SU-DHL-6 (cell line): ENCODE data around the gene METTL17.
A peak's percentile ranks its signal among the peaks of the same experiment; 100 is the strongest.

Experiments used
- H2AFZ ChIP-seq: fragments of 200-600 bp; sonication (generic); 2 replicates; pipeline ENCODE4 v1.6.1; 2014; ENCODE audit warnings: low read depth, mild to moderate bottlenecking, moderate library complexity, mixed read lengths, antibody characterized with exemption, low read length; ENCODE audit not compliant: severe bottlenecking
- H3F3A ChIP-seq: fragments of 200-600 bp; shearing (Covaris generic); 2 replicates; pipeline ENCODE4 v1.6.0; 2016; ENCODE audit warnings: antibody characterized with exemption, mild to moderate bottlenecking; ENCODE audit not compliant: insufficient read depth
- H3K27ac ChIP-seq: fragments of 200-600 bp; sonication (generic); 2 replicates; pipeline ENCODE4 v1.5.1; 2016; ENCODE audit warnings: low read depth, mild to moderate bottlenecking, low read length, moderate library complexity, mixed read lengths
- H3K27me3 ChIP-seq: fragments of 200-600 bp; sonication (generic), shearing (Covaris generic); 2 replicates; pipeline ENCODE4 v1.6.0; 2014; ENCODE audit warnings: mild to moderate bottlenecking, low read length
- H3K36me3 ChIP-seq: fragments of 200-600 bp; sonication (generic); 2 replicates; pipeline ENCODE4 v1.6.1; 2014; ENCODE audit warnings: mild to moderate bottlenecking, low read length, mixed read lengths
- H3K4me2 ChIP-seq: fragments of 300-600, 200-600 bp; shearing (Covaris generic), sonication (generic); 2 replicates; pipeline ENCODE4 v1.6.0; 2014; ENCODE audit warnings: low read length, low read depth, mild to moderate bottlenecking; ENCODE audit not compliant: poor library complexity, severe bottlenecking
- H3K4me3 ChIP-seq: fragments of 200-600 bp; sonication (generic); 2 replicates; pipeline ENCODE4 v1.5.1; 2014; ENCODE audit warnings: antibody characterized with exemption, low read length, mild to moderate bottlenecking, mixed read lengths; ENCODE audit not compliant: insufficient read depth, poor library complexity, severe bottlenecking
- H3K79me2 ChIP-seq: fragments of 200-600 bp; sonication (generic); 2 replicates; pipeline ENCODE4 v1.6.1; 2014; ENCODE audit warnings: mild to moderate bottlenecking, low read length, moderate library complexity; ENCODE audit not compliant: insufficient read depth
- H3K9ac ChIP-seq: fragments of 200-600 bp; sonication (generic); 2 replicates; pipeline ENCODE4 v1.7.0; 2014; ENCODE audit warnings: mild to moderate bottlenecking, low read length
- H3K9me2 ChIP-seq: fragments of 200-600 bp; sonication (generic); replicated peaks from 2 replicates; pipeline ENCODE4 v1.6.1; 2014; ENCODE audit warnings: low read length; ENCODE audit not compliant: insufficient read depth
- H3K9me3 ChIP-seq: fragments of 200-600 bp; sonication (generic); 2 replicates; pipeline ENCODE4 v1.6.1; 2014; ENCODE audit warnings: low read length, mixed read lengths; ENCODE audit not compliant: insufficient read depth
- H4K20me1 ChIP-seq: fragments of 200-600 bp; sonication (generic); 2 replicates; pipeline ENCODE4 v1.6.1; 2014; ENCODE audit warnings: low read depth, mild to moderate bottlenecking, antibody characterized with exemption, low read length, moderate library complexity, mixed read lengths
- EZH2phosphoT487 ChIP-seq: fragments of 200-600 bp; sonication (generic), shearing (Covaris generic); conservative IDR thresholded peaks from 2 replicates; pipeline ENCODE4 v1.6.1; 2018; ENCODE audit warnings: mild to moderate bottlenecking, antibody characterized with exemption, low read length, moderate library complexity, mixed read lengths
- TF ChIP-seq, protein P1 (sequence below): fragments of 200-600 bp; sonication (generic); IDR thresholded peaks from one replicate; pipeline ENCODE4 v1.5.1; 2017; ENCODE audit warnings: antibody characterized with exemption, mild to moderate bottlenecking, low read length, moderate library complexity; ENCODE audit not compliant: insufficient read depth, poor library complexity, severe bottlenecking

METTL17 gene

DNA sequence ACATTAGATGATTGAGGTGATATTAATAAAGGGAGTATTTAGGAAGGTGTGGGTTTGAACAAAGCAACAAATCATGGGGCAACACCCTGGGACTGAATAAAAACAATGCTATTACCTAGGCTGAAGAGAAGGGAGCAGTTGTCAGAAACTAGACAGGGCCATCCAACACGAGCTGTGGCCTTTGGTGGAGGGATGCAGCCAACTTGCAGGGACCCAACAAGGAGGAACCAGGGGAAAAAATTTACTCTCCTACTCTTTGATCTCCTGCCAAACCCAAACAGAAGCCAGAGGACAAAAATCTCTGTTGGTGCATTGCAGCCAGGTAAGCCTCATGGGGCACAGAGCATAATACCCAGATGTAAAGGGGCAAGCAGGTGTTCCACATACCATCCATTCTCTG, 21.4 kb downstream of the METTL17 start:
- H3K27ac ChIP-seq: no peak overlapping the region
- no peaks in the 10 kb centered on the region for H3K79me2 ChIP-seq
- no peaks in the 10 kb centered on the region for H3F3A ChIP-seq
- no peaks in the 10 kb centered on the region for H3K27me3 ChIP-seq
- no peak overlapping the region for H3K4me2 ChIP-seq
- no peaks in the 10 kb centered on the region for H3K36me3 ChIP-seq
- H4K20me1 ChIP-seq: no peaks in the 10 kb centered on the region
- no peaks in the 10 kb centered on the region for H3K9me2 ChIP-seq
- H2AFZ ChIP-seq: no peak overlapping the region
- no peak overlapping the region for H3K4me3 ChIP-seq
- no peaks in the 10 kb centered on the region for H3K9me3 ChIP-seq
- TF ChIP-seq EZH2phosphoT487: no peak
- TF ChIP-seq, protein P1, sequence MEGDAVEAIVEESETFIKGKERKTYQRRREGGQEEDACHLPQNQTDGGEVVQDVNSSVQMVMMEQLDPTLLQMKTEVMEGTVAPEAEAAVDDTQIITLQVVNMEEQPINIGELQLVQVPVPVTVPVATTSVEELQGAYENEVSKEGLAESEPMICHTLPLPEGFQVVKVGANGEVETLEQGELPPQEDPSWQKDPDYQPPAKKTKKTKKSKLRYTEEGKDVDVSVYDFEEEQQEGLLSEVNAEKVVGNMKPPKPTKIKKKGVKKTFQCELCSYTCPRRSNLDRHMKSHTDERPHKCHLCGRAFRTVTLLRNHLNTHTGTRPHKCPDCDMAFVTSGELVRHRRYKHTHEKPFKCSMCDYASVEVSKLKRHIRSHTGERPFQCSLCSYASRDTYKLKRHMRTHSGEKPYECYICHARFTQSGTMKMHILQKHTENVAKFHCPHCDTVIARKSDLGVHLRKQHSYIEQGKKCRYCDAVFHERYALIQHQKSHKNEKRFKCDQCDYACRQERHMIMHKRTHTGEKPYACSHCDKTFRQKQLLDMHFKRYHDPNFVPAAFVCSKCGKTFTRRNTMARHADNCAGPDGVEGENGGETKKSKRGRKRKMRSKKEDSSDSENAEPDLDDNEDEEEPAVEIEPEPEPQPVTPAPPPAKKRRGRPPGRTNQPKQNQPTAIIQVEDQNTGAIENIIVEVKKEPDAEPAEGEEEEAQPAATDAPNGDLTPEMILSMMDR: no peak
- no peak overlapping the region for H3K9ac ChIP-seq

DNA sequence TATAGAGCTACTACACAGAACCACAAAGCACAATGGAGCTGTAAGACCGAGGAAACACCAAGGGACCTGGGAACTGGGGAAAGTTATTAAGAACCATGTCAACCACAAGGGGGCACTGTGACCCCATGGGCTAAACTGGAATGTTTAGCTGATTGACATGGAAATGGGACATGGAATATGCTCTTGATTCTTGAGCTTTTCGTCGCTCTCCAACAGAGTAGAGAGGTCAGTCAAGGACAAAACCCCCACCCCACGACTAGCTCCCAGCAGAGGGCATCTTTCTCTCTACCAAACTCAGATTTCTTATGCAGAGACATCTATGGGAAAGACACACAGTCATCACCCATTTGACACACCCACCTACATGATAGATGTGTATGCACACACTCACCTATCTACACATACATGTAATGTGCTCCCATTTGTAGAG, 25.0 kb downstream of the METTL17 start:
- H3K9me2 ChIP-seq: no peaks in the 10 kb centered on the region
- no peak overlapping the region for H3K9ac ChIP-seq
- no peaks in the 10 kb centered on the region for H3K36me3 ChIP-seq
- no peaks in the 10 kb centered on the region for H3K27me3 ChIP-seq
- no peak overlapping the region for H3K27ac ChIP-seq
- no peak overlapping the region for H2AFZ ChIP-seq
- H3K79me2 ChIP-seq: no peaks in the 10 kb centered on the region
- no peaks in the 10 kb centered on the region for H4K20me1 ChIP-seq
- no peak for TF ChIP-seq EZH2phosphoT487
- TF ChIP-seq, protein P1: peak; percentile 83
- no peaks in the 10 kb centered on the region for H3K9me3 ChIP-seq
- H3K4me3 ChIP-seq: no peak overlapping the region
- H3F3A ChIP-seq: no peaks in the 10 kb centered on the region
- H3K4me2 ChIP-seq: no peak overlapping the region

DNA sequence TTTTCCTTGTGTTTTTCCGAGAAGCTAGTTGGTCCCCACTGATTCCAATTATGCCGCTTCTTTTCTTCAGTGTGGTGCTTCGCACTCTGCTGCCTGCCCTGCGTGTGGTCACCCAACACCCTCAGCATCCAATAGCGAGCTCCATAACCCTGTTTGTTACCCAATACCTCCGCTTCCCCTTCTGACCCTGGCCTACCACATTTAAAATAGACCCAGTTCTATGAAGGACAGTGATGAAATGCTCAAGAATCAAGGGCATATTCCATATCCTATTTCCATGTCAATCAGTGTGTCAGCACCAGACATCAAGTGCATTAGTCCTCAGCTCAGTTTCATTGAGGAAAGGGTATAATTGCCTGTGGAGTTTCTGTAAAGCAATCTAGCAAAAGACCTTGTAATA, 25.5 kb downstream of the METTL17 start:
- H2AFZ ChIP-seq: no peak overlapping the region
- no peaks in the 10 kb centered on the region for H3F3A ChIP-seq
- H3K9me2 ChIP-seq: no peaks in the 10 kb centered on the region
- H3K79me2 ChIP-seq: no peaks in the 10 kb centered on the region
- H3K9ac ChIP-seq: no peak overlapping the region
- H4K20me1 ChIP-seq: no peaks in the 10 kb centered on the region
- H3K9me3 ChIP-seq: no peaks in the 10 kb centered on the region
- TF ChIP-seq, protein P1: no peak
- no peak for TF ChIP-seq EZH2phosphoT487
- H3K27ac ChIP-seq: no peak overlapping the region
- H3K4me2 ChIP-seq: no peak overlapping the region
- no peaks in the 10 kb centered on the region for H3K36me3 ChIP-seq
- H3K4me3 ChIP-seq: no peak overlapping the region
- no peaks in the 10 kb centered on the region for H3K27me3 ChIP-seq
